ENCODE measurements around the gene ADSL. TPM values are rescaled to one million over a fixed set of nuclear protein-coding genes. Genes with fewer than 3 reads are reported as not detected.

The ADSL gene
- total RNA-seq, 1 donor from 2014 or later: 135 TPM

GRCh38 chr22:40328546-40329456, 17.5 kb upstream of the ADSL start:
- no peak overlapping the region for H2AFZ ChIP-seq (replicated peaks)
- no peaks in the 10 kb centered on the region for H3K36me3 ChIP-seq
- H3K4me3 ChIP-seq: no peak overlapping the region
- no peak for DNase-seq (ENCODE audit: low spot score)
- H3K79me2 ChIP-seq (ENCODE audit: low read depth): no peaks in the 10 kb centered on the region
- no peak overlapping the region for H3K27ac ChIP-seq
- H3K4me2 ChIP-seq: no peak overlapping the region
- Mint-ChIP-seq H3K4me3 (no peak overlapping the region), H3K27ac (no peak overlapping the region), H3K36me3 (peaks cover 6% of the 10 kb centered on the region), H3K27me3 (ENCODE audit: insufficient read depth, low read depth) (no peaks in the 10 kb centered on the region), H3K4me1 (peaks cover 41% of the 10 kb centered on the region), H3K9me3 (no peaks in the 10 kb centered on the region)
- H3K4me1 ChIP-seq: peaks cover 39% of the 10 kb centered on the region
- peaks cover 38% of the 10 kb centered on the region for H4K20me1 ChIP-seq (ENCODE audit: low read depth)
- peaks cover 23% of the 10 kb centered on the region for H3F3A ChIP-seq (ENCODE audit: low read depth)
- TF ChIP-seq EZH2phosphoT487 (IDR thresholded peaks at IDR 0.05): no peak
- TF ChIP-seq CTCF (IDR thresholded peaks at IDR 0.05): no peak
- TF ChIP-seq EZH2 (IDR thresholded peaks at IDR 0.05): no peak
- H3K9me3 ChIP-seq (ENCODE audit: low read depth): no peaks in the 10 kb centered on the region
- H3K27me3 ChIP-seq: no peaks in the 10 kb centered on the region
- no peak overlapping the region for H3K9ac ChIP-seq

- Mint-ChIP-seq H3K4me3 (no peak overlapping the region), H3K27me3 (ENCODE audit: insufficient read depth, low read depth) (no peaks in the 10 kb centered on the region), H3K4me1 (peaks cover 41% of the 10 kb centered on the region), H3K36me3 (peaks cover 6% of the 10 kb centered on the region), H3K9me3 (no peaks in the 10 kb centered on the region), H3K27ac (no peak overlapping the region)
- no peak overlapping the region for H2AFZ ChIP-seq (replicated peaks)
- no peaks in the 10 kb centered on the region for H3K27me3 ChIP-seq
- peaks cover 43% of the 10 kb centered on the region for H3K4me1 ChIP-seq
- no peak overlapping the region for H3K9ac ChIP-seq
- no peak overlapping the region for H3K4me3 ChIP-seq
- no peaks in the 10 kb centered on the region for H3K79me2 ChIP-seq (ENCODE audit: low read depth)
- no peak overlapping the region for H3K4me2 ChIP-seq
- no peak overlapping the region for H3K27ac ChIP-seq
- peaks cover 43% of the 10 kb centered on the region for H4K20me1 ChIP-seq (ENCODE audit: low read depth)
- no peaks in the 10 kb centered on the region for H3K36me3 ChIP-seq
- H3F3A ChIP-seq (ENCODE audit: low read depth): peaks cover 19% of the 10 kb centered on the region
- no peak for DNase-seq (ENCODE audit: low spot score)
- TF ChIP-seq EZH2 (IDR thresholded peaks at IDR 0.05) (no peak), EZH2phosphoT487 (IDR thresholded peaks at IDR 0.05) (no peak)
- H3K9me3 ChIP-seq (ENCODE audit: low read depth): no peaks in the 10 kb centered on the region
Observed at GRCh38 chr22:40329466-40329865, 16.8 kb upstream of the ADSL start.

- no peak for TF ChIP-seq EZH2phosphoT487 (IDR thresholded peaks at IDR 0.05)
- TF ChIP-seq CTCF (IDR thresholded peaks at IDR 0.05): no peak
- TF ChIP-seq EZH2 (IDR thresholded peaks at IDR 0.05): no peak
- no peaks in the 10 kb centered on the region for H3K27me3 Mint-ChIP-seq (ENCODE audit: insufficient read depth, low read depth)
- H3F3A ChIP-seq (ENCODE audit: low read depth): peaks cover 19% of the 10 kb centered on the region
- peaks cover 46% of the 10 kb centered on the region for H4K20me1 ChIP-seq (ENCODE audit: low read depth)
- H3K36me3 ChIP-seq: no peaks in the 10 kb centered on the region
- no peak overlapping the region for H3K9ac ChIP-seq
- no peaks in the 10 kb centered on the region for H3K9me3 ChIP-seq (ENCODE audit: low read depth)
- peaks cover 6% of the 10 kb centered on the region for H3K36me3 Mint-ChIP-seq
- no peak for DNase-seq (ENCODE audit: low spot score)
- no peak overlapping the region for H3K4me2 ChIP-seq
- H3K4me1 ChIP-seq: peaks cover 46% of the 10 kb centered on the region
- no peaks in the 10 kb centered on the region for H3K27me3 ChIP-seq
- no peak overlapping the region for H3K27ac Mint-ChIP-seq
- H3K4me3 ChIP-seq: no peak overlapping the region
- no peak overlapping the region for H3K4me3 Mint-ChIP-seq
- H2AFZ ChIP-seq (replicated peaks): no peak overlapping the region
- no peaks in the 10 kb centered on the region for H3K79me2 ChIP-seq (ENCODE audit: low read depth)
- no peaks in the 10 kb centered on the region for H3K9me3 Mint-ChIP-seq
- peaks cover 41% of the 10 kb centered on the region for H3K4me1 Mint-ChIP-seq
- H3K27ac ChIP-seq: no peak overlapping the region
Observed at GRCh38 chr22:40330086-40330485, 16.2 kb upstream of the ADSL start.

- Mint-ChIP-seq H3K36me3 (peaks cover 6% of the 10 kb centered on the region), H3K27me3 (ENCODE audit: insufficient read depth, low read depth) (no peaks in the 10 kb centered on the region), H3K4me1 (peaks cover 37% of the 10 kb centered on the region), H3K27ac (peak overlapping the region; percentile 46), H3K4me3 (no peak overlapping the region), H3K9me3 (no peaks in the 10 kb centered on the region)
- Histone ChIP-seq H3K27me3 (no peaks in the 10 kb centered on the region), H3K9ac (no peak overlapping the region), H3K79me2 (ENCODE audit: low read depth) (no peaks in the 10 kb centered on the region), H3K4me1 (peaks cover 44% of the 10 kb centered on the region), H3K36me3 (no peaks in the 10 kb centered on the region), H2AFZ (replicated peaks) (no peak overlapping the region), H3K4me3 (no peak overlapping the region), H4K20me1 (ENCODE audit: low read depth) (peaks cover 41% of the 10 kb centered on the region), H3K4me2 (no peak overlapping the region), H3F3A (ENCODE audit: low read depth) (peaks cover 15% of the 10 kb centered on the region), H3K27ac (peak overlapping the region; percentile 5), H3K9me3 (ENCODE audit: low read depth) (no peaks in the 10 kb centered on the region)
- no peak for DNase-seq (ENCODE audit: low spot score)
- TF ChIP-seq EZH2 (IDR thresholded peaks at IDR 0.05) (no peak), EZH2phosphoT487 (IDR thresholded peaks at IDR 0.05) (no peak), CTCF (IDR thresholded peaks at IDR 0.05) (no peak)
Observed at GRCh38 chr22:40330615-40331014, 15.7 kb upstream of the ADSL start.
